Measurements from ENCODE around the gene CCL11.
A peak's percentile ranks its signal among the peaks of the same experiment; 100 is the strongest.

CCL11 gene

DNA sequence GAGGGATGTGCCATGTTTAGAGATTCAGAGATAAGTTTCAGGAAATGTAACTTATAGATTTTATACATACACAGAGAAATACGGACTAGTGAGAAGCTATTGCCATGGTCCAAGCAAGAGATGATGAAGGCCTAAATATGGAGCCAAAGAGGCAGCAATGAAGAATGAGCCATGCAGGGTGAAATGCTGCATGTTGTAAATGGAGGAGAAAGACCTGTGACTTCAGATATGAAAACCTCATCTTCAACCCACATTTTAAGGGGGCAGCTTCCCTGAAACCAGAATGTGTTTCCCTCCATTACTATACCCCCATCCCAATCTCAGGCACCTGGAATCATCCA, 27.6 kb upstream of the CCL11 start:
- DNase-seq = no peak

DNA sequence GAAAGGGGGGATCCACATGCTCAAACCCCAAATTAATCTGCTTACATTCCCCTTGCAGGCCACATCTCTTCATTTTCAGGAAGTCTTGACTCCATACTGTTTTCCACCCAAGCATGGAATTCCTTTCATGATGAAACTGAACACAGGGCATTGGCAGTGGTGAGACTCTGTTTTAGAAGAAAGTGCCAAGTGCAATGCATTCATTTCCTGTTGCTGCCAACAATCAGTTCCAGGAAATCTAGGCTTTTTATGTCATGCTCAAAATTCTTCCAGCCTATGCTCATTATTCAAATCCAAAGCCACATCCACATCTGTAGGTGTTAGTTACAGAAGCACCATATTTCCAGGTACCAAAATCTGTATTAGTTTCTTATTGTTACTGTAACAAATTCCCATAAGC, 26.4 kb upstream of the CCL11 start:
- DNase-seq = no peak

GRCh38 chr17:34260861-34261260, 24.7 kb upstream of the CCL11 start:
- no peak for DNase-seq

GRCh38 chr17:34261568-34262337, 23.8 kb upstream of the CCL11 start:
- DNase-seq = peak in 1 of 5 experiments; percentile 63

GRCh38 chr17:34265711-34266110, 19.8 kb upstream of the CCL11 start:
- DNase-seq = no peak

DNA sequence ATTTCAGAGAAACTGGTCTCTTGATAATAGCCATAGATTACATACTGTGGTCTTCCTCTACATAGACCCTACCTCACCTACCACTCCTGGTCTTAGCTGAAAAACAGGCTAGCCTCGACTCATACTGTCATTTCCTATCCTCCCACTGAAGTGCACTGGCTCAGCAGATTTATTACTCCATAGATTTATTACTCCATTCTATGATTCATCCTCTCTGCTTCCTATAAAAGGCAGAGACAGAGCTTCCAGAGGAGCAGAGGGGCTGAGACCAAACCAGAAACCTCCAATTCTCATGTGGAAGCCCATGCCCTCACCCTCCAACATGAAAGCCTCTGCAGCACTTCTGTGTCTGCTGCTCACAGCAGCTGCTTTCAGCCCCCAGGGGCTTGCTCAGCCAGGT, 15.6 kb upstream of the CCL11 start, which contains the start of gene CCL7:
Gene CCL7 (plus strand): TSS at position 253 of the 400 bp plus-strand sequence. CDS start 70 bp downstream, at position 323.
- no peak for DNase-seq

DNA sequence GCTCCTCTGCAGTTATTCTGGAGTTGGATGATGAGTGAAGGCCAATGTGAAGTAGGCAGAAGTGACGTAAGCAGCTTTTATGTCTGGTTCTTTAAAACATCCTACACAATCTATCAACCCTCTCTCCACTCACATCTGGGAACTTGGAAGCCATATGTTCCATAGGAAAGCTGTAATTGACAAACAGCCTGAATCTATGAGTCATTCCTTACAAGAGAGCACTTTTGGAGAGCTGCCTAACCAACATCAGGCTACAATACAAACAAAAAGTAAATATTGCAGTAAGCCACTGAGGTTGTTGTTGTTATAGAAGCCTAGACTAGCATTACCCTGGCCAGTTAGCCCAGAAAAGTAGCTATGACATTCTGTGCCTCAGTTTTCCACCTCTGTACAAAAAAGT, 9.7 kb upstream of the CCL11 start:
- no peak for DNase-seq

- DNase-seq = no peak
These were observed 8.7 kb upstream of the CCL11 start for GRCh38 chr17:34276826-34277225.

- no peak for DNase-seq
These were observed 2.0 kb upstream of the CCL11 start for GRCh38 chr17:34283571-34283970.

GRCh38 chr17:34287875-34288274, 2.3 kb downstream of the CCL11 start:
- no peak for DNase-seq

DNA sequence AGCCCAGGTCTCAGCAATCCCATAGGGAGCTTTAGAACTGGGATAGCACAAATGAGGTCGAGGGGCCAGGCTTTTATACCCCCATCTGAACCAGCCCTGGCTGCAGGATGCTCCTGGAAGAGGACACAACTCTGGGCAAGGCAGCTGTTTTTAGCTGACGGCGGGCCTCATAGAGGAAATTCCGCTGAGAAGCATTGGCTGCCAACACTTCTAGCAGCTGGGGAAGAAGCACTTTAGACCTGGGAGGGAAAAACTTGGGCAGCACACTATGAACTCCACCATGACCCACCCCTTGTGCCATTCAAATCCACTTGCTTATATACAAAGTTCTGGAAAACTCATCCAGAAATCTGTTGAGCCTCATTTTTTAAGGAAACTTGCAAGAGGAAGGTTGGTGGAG, 5.0 kb downstream of the CCL11 start:
- DNase-seq = no peak

DNA sequence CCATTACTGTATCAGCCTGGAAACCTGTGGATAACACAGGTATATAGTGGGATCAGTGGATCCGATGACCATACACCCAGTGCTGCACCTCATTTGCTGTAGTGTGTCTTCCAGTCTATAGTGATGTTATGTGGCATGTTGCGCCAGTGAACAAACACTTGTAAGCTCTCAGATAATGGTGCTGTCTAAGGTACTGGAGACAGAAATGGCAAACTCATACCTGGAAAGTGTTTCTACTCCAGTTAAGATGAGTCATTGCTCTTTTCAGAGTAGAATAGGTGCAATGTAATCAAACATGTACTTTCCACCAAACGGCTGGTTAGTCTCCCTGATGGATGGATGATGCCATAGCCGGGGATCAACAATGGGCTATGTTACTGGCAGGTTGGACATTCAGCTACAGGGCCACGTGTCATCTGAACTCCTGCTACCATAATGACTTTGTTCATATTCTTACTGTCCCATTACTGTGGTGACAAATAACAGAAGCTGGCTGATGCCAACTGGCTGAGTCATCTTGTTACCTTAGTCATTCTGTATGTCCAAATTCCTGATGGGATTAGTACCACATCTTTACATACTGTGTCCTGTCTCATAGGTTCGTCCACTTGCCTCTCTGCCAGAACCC, 6.3 kb downstream of the CCL11 start:
- no peak for DNase-seq

DNA sequence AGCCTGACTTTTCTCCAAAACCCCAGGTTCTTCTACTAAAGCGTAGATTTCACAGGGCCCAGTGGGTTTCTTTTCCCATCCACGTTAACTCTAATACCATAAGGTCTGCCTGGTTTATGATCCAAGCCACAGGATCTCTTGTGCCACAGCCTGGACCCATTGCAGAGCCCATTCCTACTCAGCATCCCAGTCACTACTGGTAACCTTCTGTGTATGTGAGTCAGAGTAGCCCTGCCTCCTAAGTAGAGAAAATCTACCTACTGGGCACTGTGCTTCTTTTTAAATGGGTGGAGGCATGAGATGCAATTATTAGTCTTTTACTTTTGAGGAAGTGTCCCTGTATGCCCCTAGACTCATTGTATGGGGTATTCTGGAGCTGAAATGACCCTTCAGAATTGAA, 13.5 kb downstream of the CCL11 start:
- DNase-seq = no peak

DNA sequence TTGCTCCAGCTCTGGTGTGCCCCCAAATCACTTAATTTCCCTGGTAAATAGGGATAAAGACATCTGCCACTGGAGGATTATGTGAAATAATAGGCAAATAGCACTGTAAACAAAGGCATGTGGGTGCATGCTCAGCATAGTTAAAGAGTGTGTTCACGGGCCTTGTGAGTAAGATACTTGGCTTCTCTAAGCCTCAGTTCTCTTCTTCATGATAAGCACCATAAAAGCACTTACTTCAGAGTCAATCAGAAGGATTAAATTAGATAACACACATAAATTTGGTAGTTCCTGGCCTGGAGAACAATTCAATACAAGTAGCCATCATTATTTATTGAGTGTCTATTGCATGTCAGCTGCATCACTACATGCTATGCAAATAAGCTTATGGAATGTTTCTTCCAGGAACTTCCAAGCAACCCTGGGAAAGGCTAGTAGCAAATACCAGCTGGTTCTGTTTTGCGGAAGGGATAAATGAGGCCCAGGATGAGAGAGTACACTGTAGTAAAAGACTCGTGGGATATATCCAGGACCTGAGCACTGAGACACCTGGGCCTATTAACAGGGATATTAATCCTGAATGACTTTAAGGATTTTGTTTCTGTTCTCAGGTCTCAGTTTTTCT, 14.5 kb downstream of the CCL11 start:
- DNase-seq = no peak

DNA sequence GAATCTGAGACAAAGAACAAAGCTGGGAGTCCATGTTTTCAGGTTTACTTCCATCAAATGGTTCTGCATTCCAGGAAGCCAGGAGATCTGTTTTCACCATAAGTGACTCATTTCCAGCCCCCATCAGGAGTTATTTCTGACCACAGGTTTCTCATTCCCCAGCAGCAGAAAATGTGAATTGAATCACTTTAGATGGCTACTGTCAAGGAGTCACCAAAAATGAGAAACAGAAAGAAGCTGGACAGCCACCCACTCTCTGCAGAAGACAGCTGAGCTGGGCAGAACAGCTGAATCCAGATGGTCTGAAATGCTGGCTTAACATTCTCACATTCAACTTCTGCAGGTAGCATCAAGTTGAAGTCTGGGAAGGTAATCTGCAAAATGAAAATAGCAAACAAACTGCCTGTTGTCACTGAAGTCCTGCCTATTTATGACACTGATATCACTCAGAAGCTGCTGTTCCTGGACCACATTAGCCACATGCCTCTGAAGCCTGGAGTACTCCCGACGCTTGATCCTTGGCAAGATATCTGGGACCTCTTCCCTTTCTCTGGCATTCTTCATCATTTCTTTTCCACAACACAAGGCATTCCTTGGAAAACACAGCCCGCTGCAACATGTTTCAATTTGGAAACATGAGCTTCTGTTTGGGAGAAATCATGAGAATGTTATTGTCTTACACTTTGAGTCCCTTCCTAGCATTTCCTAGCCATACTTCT, 15.3 kb downstream of the CCL11 start:
- peak in 1 of 5 experiments; percentile 29 for DNase-seq

DNA sequence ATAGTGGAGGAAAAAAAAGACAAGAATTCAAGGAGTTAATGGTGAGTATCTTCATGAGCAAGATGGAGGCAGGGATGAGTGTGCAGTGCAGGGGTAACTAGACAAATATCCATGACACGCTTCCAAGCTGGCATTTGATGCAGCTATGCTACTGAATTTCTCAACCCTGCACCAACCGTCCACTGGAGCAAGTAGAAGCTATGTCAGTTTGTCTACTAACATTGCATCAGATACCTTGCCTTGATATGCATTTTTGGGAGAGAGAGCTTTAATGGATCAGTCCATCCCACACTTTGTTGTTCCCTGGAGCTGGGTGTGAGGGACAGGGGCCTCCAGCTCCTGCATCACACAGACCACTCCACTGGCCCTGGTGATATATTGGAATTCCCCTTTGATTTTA, 16.4 kb downstream of the CCL11 start:
- DNase-seq = no peak

DNA sequence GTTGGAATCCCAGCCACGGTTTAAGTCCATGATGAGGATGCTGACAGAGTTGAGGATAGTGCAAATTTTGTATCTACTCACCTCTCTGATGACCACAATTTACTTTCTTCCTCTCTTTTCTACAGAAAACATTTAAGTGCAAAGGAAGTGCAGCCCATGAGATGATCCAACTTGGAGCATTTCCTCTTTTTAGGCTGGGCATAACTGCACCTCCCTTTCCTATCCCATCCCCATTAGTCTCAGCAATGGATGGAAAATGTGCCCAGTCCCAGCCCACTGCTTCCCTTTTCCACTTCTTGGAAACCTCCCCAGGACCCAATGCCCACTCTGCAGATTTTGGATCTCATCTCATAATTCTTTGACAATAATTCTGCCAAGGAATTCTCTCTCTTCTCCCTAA, 17.1 kb downstream of the CCL11 start:
- DNase-seq = no peak

GRCh38 chr17:34303606-34304005, 18.1 kb downstream of the CCL11 start:
- no peak for DNase-seq

GRCh38 chr17:34305061-34305460, 19.5 kb downstream of the CCL11 start:
- no peak for DNase-seq

DNA sequence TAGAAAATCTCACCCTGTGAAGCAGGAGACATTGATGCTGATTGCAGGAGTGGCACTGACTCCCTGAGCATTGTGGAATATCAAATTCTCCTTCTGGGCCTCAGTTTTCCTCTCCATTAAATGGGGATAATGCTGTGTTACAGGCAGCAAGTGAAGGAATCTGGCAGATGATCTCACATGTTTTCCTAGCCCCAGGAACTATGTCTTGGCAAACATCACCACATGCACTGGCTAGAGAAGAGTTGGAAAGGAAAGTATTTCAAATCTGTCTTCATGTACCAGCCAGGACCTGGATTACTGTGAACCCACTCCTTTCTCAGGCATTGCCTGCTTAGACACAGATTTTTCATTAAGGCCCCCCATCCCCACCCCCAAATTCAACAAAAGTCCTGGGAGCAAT, 20.1 kb downstream of the CCL11 start:
- DNase-seq = no peak

DNA sequence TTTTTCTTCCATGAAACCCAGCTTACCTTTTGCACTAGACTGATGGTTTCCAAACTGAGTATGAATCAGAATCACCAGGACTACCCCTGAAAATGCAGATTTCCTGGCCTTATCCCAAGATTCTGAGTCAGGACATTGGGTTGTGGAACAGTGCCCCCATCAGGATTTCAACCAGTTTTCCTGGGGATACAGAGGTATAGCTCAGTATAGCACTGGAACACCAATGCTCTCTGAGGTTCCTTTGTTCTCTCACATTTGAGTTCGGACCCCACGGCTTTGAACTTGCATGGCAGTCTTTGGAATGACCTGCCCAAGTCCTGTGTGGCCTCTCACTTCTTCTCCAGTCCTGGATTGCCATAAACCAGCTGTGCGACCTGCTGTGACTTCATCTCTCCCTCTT, 20.9 kb downstream of the CCL11 start:
- DNase-seq = no peak

DNA sequence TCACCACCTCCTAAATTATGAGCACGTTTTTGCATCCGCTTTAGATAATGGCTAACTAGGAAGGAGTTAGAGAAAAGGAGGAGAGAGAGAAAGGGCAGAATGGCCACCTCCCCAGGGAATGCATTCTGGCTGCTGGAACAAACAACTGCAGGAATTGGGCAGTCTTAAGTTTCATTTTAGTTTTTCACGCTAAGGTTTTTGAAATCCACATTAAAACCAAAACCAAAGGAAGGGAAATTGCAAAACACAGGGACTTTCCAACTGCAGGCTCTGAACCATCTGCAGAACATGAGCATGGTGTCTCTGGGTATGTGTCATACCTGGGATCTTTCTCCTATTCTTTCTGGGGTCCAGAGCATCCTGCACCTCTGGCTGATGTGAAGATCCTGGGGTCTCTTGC, 21.6 kb downstream of the CCL11 start:
- DNase-seq = peak in 1 of 5 experiments; percentile 2

DNA sequence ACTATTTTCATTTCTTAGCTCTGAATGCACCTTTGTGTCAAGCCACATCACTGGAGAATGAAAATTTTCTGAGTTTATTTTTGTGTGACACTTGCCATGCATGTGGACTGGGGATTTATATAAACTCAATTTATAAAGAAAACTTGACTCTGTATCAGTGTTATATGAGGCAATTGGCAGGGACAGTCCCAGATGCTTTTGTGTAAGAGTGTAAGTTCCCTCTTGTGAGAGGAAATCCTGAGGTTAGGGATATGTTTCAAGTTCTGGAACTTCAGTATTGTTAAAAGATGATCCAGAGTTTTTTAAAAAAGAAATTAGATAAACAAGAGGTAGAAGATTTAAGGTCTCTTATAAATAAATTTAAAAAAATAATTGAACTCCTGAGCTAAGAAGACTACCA, 22.8 kb downstream of the CCL11 start:
- DNase-seq = no peak

- no peak for DNase-seq
These were observed 25.7 kb downstream of the CCL11 start for GRCh38 chr17:34311291-34311690.
